DOHH2 (cell line): ENCODE results near the gene ZBTB24.

Experiments used
- EZH2phosphoT487 ChIP-seq: fragments of 200-600 bp; sonication (generic); IDR thresholded peaks from 2 replicates; pipeline ENCODE4 v1.6.1; 2017; ENCODE audit warnings: borderline replicate concordance, mild to moderate bottlenecking, antibody characterized with exemption, low read length, moderate library complexity, mixed read lengths
- TF ChIP-seq, protein P1 (sequence below): fragments of 200-600 bp; sonication (generic); IDR thresholded peaks from one replicate; pipeline ENCODE4 v1.5.1; 2014; ENCODE audit warnings: antibody characterized with exemption, mild to moderate bottlenecking, low read depth, low read length; ENCODE audit not compliant: poor library complexity, severe bottlenecking

DNA sequence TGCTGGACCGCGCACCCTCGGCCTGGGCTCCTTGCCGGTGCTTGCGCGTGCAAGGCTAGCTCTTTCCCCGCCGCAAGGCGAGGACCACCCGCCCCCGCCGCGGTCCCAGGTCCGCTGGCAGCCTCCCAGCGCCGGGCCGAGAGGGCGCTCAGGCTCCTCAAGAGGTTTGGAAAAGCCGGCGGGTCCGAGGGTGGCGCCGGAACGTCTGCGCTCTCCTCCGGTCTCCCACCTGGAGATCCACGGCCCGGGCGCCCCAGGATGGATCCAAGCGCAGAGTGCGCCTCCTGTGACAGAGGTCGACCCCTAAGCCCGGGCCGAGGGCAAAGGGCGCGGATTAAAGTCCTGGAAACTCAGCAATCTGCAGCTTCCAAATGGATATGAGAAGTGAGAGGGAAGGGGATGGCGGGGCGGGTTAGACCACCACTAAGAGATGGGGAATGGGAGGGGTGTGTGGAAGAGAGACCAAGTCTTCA is 26.9 kb downstream of the ZBTB24 start:
- TF ChIP-seq, protein P1, sequence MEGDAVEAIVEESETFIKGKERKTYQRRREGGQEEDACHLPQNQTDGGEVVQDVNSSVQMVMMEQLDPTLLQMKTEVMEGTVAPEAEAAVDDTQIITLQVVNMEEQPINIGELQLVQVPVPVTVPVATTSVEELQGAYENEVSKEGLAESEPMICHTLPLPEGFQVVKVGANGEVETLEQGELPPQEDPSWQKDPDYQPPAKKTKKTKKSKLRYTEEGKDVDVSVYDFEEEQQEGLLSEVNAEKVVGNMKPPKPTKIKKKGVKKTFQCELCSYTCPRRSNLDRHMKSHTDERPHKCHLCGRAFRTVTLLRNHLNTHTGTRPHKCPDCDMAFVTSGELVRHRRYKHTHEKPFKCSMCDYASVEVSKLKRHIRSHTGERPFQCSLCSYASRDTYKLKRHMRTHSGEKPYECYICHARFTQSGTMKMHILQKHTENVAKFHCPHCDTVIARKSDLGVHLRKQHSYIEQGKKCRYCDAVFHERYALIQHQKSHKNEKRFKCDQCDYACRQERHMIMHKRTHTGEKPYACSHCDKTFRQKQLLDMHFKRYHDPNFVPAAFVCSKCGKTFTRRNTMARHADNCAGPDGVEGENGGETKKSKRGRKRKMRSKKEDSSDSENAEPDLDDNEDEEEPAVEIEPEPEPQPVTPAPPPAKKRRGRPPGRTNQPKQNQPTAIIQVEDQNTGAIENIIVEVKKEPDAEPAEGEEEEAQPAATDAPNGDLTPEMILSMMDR = no peak
- TF ChIP-seq EZH2phosphoT487 = no peak
